ENCODE measurements around the gene GRID2. TPM values are rescaled to one million over a fixed set of nuclear protein-coding genes. Genes with fewer than 3 reads are reported as not detected.

The GRID2 gene
- total RNA-seq, 6 experiments from 2014 or later, result not detected

- DNase-seq, result no peak
- no peak overlapping the region for H3K27ac Mint-ChIP-seq
- H3K4me3 Mint-ChIP-seq, result no peak overlapping the region
- H3K4me1 Mint-ChIP-seq (ENCODE audit: low read depth), result no peaks in the 10 kb centered on the region
- H3K27me3 Mint-ChIP-seq (ENCODE audit: insufficient read depth), result no peaks in the 10 kb centered on the region
- no peaks in the 10 kb centered on the region for H3K36me3 Mint-ChIP-seq (ENCODE audit: low read depth)
- H3K9me3 Mint-ChIP-seq, result peaks cover 44% of the 10 kb centered on the region
- no peak for TF ChIP-seq CTCF (IDR thresholded peaks at IDR 0.05)
These were observed 1426.5 kb downstream of the GRID2 start for GRCh38 chr4:93730251-93730650.

GRCh38 chr4:93730760-93731159, 1427.0 kb downstream of the GRID2 start:
- Mint-ChIP-seq H3K9me3 (peaks cover 49% of the 10 kb centered on the region), H3K4me1 (ENCODE audit: low read depth) (no peaks in the 10 kb centered on the region), H3K4me3 (no peak overlapping the region), H3K27ac (no peak overlapping the region), H3K36me3 (ENCODE audit: low read depth) (no peaks in the 10 kb centered on the region), H3K27me3 (ENCODE audit: insufficient read depth) (no peaks in the 10 kb centered on the region)
- no peak for TF ChIP-seq CTCF (IDR thresholded peaks at IDR 0.05)
- DNase-seq, result no peak

DNA sequence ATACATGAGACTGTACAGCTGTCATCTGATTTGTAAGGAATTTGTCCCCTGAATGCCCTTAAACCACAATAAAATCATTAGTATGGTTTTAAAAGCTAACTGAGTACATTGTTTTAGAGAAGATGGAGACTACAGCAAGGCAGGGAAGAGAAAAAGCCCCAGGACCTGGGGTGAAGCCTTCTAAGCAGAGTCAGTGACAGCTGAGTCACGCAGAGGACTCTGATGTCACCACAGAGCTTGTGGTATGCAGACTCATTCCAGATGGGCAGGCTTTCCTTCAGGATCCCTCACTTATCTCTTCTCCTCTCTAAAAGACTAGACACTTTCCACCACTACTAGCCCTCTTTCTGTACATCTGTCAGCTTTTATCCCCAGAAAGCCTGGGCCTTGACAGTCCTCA, 1427.7 kb downstream of the GRID2 start:
- Mint-ChIP-seq H3K27ac (no peak overlapping the region), H3K4me1 (ENCODE audit: low read depth) (no peaks in the 10 kb centered on the region), H3K36me3 (ENCODE audit: low read depth) (no peaks in the 10 kb centered on the region), H3K9me3 (peaks cover 53% of the 10 kb centered on the region), H3K27me3 (ENCODE audit: insufficient read depth) (no peaks in the 10 kb centered on the region), H3K4me3 (no peak overlapping the region)
- TF ChIP-seq CTCF (IDR thresholded peaks at IDR 0.05), result no peak
- no peak for DNase-seq

DNA sequence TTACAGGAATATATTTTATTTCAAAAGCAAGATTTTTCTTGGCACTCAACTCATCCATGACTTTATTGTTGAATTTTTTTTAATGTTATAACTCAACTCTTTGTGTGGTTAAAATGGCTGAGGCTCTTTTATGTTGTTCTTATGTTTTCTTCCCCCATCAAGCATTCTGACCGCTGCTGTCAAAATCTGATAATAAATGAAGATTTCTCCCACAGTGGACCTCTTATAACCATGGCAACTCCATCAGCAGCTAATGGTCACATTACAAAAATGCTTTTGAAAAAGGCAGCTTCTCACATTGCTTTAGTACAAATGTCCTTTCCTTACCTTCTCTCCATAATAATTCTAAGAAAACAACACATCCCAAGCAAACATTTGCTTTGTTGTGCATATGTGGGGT, 1428.7 kb downstream of the GRID2 start:
- no peaks in the 10 kb centered on the region for H3K27me3 Mint-ChIP-seq (ENCODE audit: insufficient read depth)
- no peak for DNase-seq
- no peaks in the 10 kb centered on the region for H3K36me3 Mint-ChIP-seq (ENCODE audit: low read depth)
- no peak overlapping the region for H3K4me3 Mint-ChIP-seq
- TF ChIP-seq CTCF (IDR thresholded peaks at IDR 0.05), result no peak
- H3K4me1 Mint-ChIP-seq (ENCODE audit: low read depth), result no peaks in the 10 kb centered on the region
- H3K27ac Mint-ChIP-seq, result no peak overlapping the region
- H3K9me3 Mint-ChIP-seq, result peaks cover 49% of the 10 kb centered on the region

GRCh38 chr4:93740890-93741289, 1437.1 kb downstream of the GRID2 start:
- no peak for DNase-seq
- H3K27ac Mint-ChIP-seq, result no peak overlapping the region
- peaks cover 10% of the 10 kb centered on the region for H3K9me3 Mint-ChIP-seq
- no peak overlapping the region for H3K4me3 Mint-ChIP-seq
- no peaks in the 10 kb centered on the region for H3K36me3 Mint-ChIP-seq (ENCODE audit: low read depth)
- no peaks in the 10 kb centered on the region for H3K27me3 Mint-ChIP-seq (ENCODE audit: insufficient read depth)
- no peaks in the 10 kb centered on the region for H3K4me1 Mint-ChIP-seq (ENCODE audit: low read depth)
- TF ChIP-seq CTCF (IDR thresholded peaks at IDR 0.05), result no peak

GRCh38 chr4:93743022-93743421, 1439.3 kb downstream of the GRID2 start:
- Mint-ChIP-seq H3K4me3 (no peak overlapping the region), H3K4me1 (ENCODE audit: low read depth) (no peaks in the 10 kb centered on the region), H3K9me3 (peaks cover 7% of the 10 kb centered on the region), H3K27ac (no peak overlapping the region), H3K36me3 (ENCODE audit: low read depth) (no peaks in the 10 kb centered on the region), H3K27me3 (ENCODE audit: insufficient read depth) (no peaks in the 10 kb centered on the region)
- no peak for TF ChIP-seq CTCF (IDR thresholded peaks at IDR 0.05)
- DNase-seq, result no peak
